Spleen (tissue), 11 donors: ENCODE data around the gene CHCHD3. TPM values are rescaled to one million over a fixed set of nuclear protein-coding genes. Genes with fewer than 3 reads are reported as not detected.
A peak's percentile ranks its signal among the peaks of the same experiment; 100 is the strongest.

ENCODE experiments used
- DNase-seq: peaks from one replicate; pipeline ENCODE4 v3.0.0-alpha.2; 2020
- H3K27ac ChIP-seq, 8 donors: fragments of 200-600 bp; sonication (generic) in 7 of 8; 1 replicate in 4 of 8; 2 replicates in 4 of 8; pipeline versions ENCODE4 v1.5.0 to v1.8.0; 2016 to 2021; ENCODE audit warnings: inconsistent platforms in 4 of 8, mild to moderate bottlenecking in 4 of 8, moderate library complexity in 1 of 8
- H3K27me3 ChIP-seq, 7 donors: fragments of 200-600 bp; sonication (generic) in 6 of 7; replicated peaks in 1 of 7; 1 replicate in 4 of 7; 2 replicates in 3 of 7; pipeline versions ENCODE4 v1.5.0 to v1.8.0; 2016 to 2021; ENCODE audit warnings: inconsistent platforms in 3 of 7, mild to moderate bottlenecking in 1 of 7
- H3K36me3 ChIP-seq, 6 donors: fragments of 200-600 bp; sonication (generic) in 5 of 6; 1 replicate in 4 of 6; 2 replicates in 2 of 6; pipeline versions ENCODE4 v1.5.0 to v1.8.0; 2016 to 2021; ENCODE audit warnings: inconsistent platforms in 2 of 6
- H3K4me1 ChIP-seq, 6 donors: fragments of 200-600 bp; sonication (generic) in 5 of 6; 1 replicate in 3 of 6; 2 replicates in 3 of 6; pipeline versions ENCODE4 v1.5.0 to v1.8.0; 2016 to 2021; ENCODE audit warnings: inconsistent platforms in 3 of 6
- H3K4me3 ChIP-seq, 8 donors: fragments of 200-600 bp; sonication (generic) in 7 of 8; 1 replicate in 4 of 8; 2 replicates in 4 of 8; pipeline versions ENCODE4 v1.5.0 to v1.8.0; 2016 to 2021; ENCODE audit warnings: inconsistent platforms in 4 of 8, mild to moderate bottlenecking in 4 of 8, moderate library complexity in 2 of 8
- H3K9me3 ChIP-seq, 8 donors: fragments of 200-600 bp; sonication (generic) in 7 of 8; 1 replicate in 4 of 8; 2 replicates in 4 of 8; pipeline versions ENCODE4 v1.5.0 to v1.8.0; 2016 to 2021; ENCODE audit warnings: inconsistent platforms in 4 of 8
- CTCF ChIP-seq, 11 experiments: fragments of 200-600 bp in 7 of 11; fragments of 450-650 bp in 4 of 11; sonication (generic) in 4 of 11; IDR thresholded peaks in 8 of 11; conservative IDR thresholded peaks in 3 of 11; 1 replicate in 7 of 11; 2 replicates in 4 of 11; pipeline versions ENCODE4 v1.4.0 to v1.8.0; 2016 to 2021; ENCODE audit warnings: antibody characterized with exemption in 11 of 11, inconsistent platforms in 4 of 11, mild to moderate bottlenecking in 1 of 11
- POLR2A ChIP-seq, 3 donors: fragments of 450-650 bp; IDR thresholded peaks; one replicate each; pipeline ENCODE4 v1.5.1; 2017; ENCODE audit warnings: antibody characterized with exemption in 3 of 3, mild to moderate bottlenecking in 1 of 3
- POLR2AphosphoS5 ChIP-seq, 3 donors: sonication (generic); formaldehyde crosslinking; IDR thresholded peaks; one replicate each; pipeline ENCODE4 v1.5.1; 2017; ENCODE audit warnings: antibody characterized with exemption in 3 of 3
- WGBS, 5 donors: extraction: QIAGEN DNeasy Blood & Tissue Kit in 3 of 5; methylation state at CpG; one replicate each; pipeline versions ENCODE4 v1.1.5 to v1.1.7; 2013 to 2018; 5-methylcytosine and 5-hydroxymethylcytosine counted together
- intact Hi-C: fragments of 100-400 bp; cut with DNase I; formaldehyde crosslinking; loops from one replicate; pipeline ENCODE4 v1.15.0; 2023; ENCODE audit warnings: low total_unique reads
- polyA plus RNA-seq, 3 donors: library from polyadenylated mRNA; stranded (reverse); fragments of 200-250 nt; gene quantifications; one replicate each; pipeline ENCODE4 v1.2.1, GENCODE V29; 2013
- total RNA-seq, 7 donors: library from RNA; depleted of rRNA in 3 of 7; stranded (reverse); fragments of >200 nt in 3 of 7; fragmentation: NEBNext Ultra II Directional in 4 of 7; extraction: Animal tissue kit (Norgen Biotek cat#: 25700) in 4 of 7; gene quantifications; one replicate each; pipeline versions ENCODE4 v1.1.0 to v1.2.1, GENCODE V29; 2016 to 2021
- donor health status: healthy with polysubstance abuse.
- donor health status: DM: no; HTN: no; CAD: no; lungs with moderate emphysema.
- donor health status: DM: no; HTN: no; CAD: no.
- donor health status: Bipolar disorder and iron deficiency.
- donor health status: healthy.
- donor health status: DM: no; HTN: no; CAD: no.
- donor health status: DM: yes; HTN: yes; CAD: no.

Gene CHCHD3
- total and polyA plus RNA-seq, 10 donors: 18.6 to 60.3 (median 38.8) TPM

- H3K9me3 ChIP-seq: no peaks in the 10 kb centered on the region
- H3K27ac ChIP-seq: no peak overlapping the region
- intact Hi-C loops: no loop called here
- no peaks in the 10 kb centered on the region for H3K36me3 ChIP-seq
- DNase-seq: no peak
- H3K4me3 ChIP-seq: no peak overlapping the region
- H3K27me3 ChIP-seq: peaks cover 0 to 8% (median 0%) of the 10 kb centered on the region in 7 donors
- no peak for TF ChIP-seq POLR2AphosphoS5 (IDR thresholded peaks at IDR 0.05)
- TF ChIP-seq CTCF (IDR thresholded peaks at IDR 0.05 in 8 of 11, conservative IDR thresholded peaks at IDR 0.05 in 3 of 11): no peak
- no peak for TF ChIP-seq POLR2A (IDR thresholded peaks at IDR 0.05)
- H3K4me1 ChIP-seq: peaks cover 0 to 2% (median 0%) of the 10 kb centered on the region in 6 donors
- WGBS, 5 donors: 85 to 97% (median 89%) methylated on average over 2 of the region's 2 CpGs
Measured at GRCh38 chr7:132752431-132752830, 329.5 kb downstream of the CHCHD3 start.

- Histone ChIP-seq H3K4me1 (peaks cover 0 to 2% (median 0%) of the 10 kb centered on the region in 6 donors), H3K9me3 (peaks cover 0 to 4% (median 0%) of the 10 kb centered on the region in 8 donors), H3K27ac (no peak overlapping the region), H3K4me3 (no peak overlapping the region), H3K27me3 (peaks cover 0 to 8% (median 0%) of the 10 kb centered on the region in 7 donors), H3K36me3 (no peaks in the 10 kb centered on the region)
- intact Hi-C loops: no loop called here
- DNase-seq: no peak
- WGBS, 5 donors: 61 to 73% (median 66%) methylated on average over 7 to 8 of the region's 8 CpGs
- TF ChIP-seq POLR2AphosphoS5 (IDR thresholded peaks at IDR 0.05) (no peak), CTCF (IDR thresholded peaks at IDR 0.05 in 8 of 11, conservative IDR thresholded peaks at IDR 0.05 in 3 of 11) (no peak), POLR2A (IDR thresholded peaks at IDR 0.05) (no peak)
Measured at GRCh38 chr7:132751244-132751647, 330.6 kb downstream of the CHCHD3 start.

- intact Hi-C loops: no loop called here
- H3K27ac ChIP-seq: no peak overlapping the region
- H3K4me3 ChIP-seq: peak overlapping the region in 1 of 8 donors; percentile 17
- TF ChIP-seq POLR2AphosphoS5 (IDR thresholded peaks at IDR 0.05): no peak
- TF ChIP-seq CTCF (IDR thresholded peaks at IDR 0.05 in 8 of 11, conservative IDR thresholded peaks at IDR 0.05 in 3 of 11): no peak
- TF ChIP-seq POLR2A (IDR thresholded peaks at IDR 0.05): no peak
- peaks cover 0 to 2% (median 0%) of the 10 kb centered on the region in 6 donors for H3K4me1 ChIP-seq
- peaks cover 0 to 8% (median 0%) of the 10 kb centered on the region in 7 donors for H3K27me3 ChIP-seq
- H3K36me3 ChIP-seq: no peaks in the 10 kb centered on the region
- H3K9me3 ChIP-seq: peaks cover 0 to 9% (median 0%) of the 10 kb centered on the region in 8 donors
- WGBS, 5 donors: 69 to 83% (median 71%) methylated on average over 11 of the region's 11 CpGs
- no peak for DNase-seq
Measured at GRCh38 chr7:132750530-132751217, 331.2 kb downstream of the CHCHD3 start.

GRCh38 chr7:132750096-132750495 lies 331.8 kb downstream of the CHCHD3 start:
- Histone ChIP-seq H3K4me3 (peak overlapping the region in 1 of 8 donors; percentile 17), H3K27me3 (peaks cover 0 to 8% (median 0%) of the 10 kb centered on the region in 7 donors), H3K4me1 (peaks cover 0 to 2% (median 0%) of the 10 kb centered on the region in 6 donors), H3K9me3 (peaks cover 0 to 9% (median under 1%) of the 10 kb centered on the region in 8 donors), H3K27ac (no peak overlapping the region), H3K36me3 (no peaks in the 10 kb centered on the region)
- WGBS, 5 donors: 71 to 88% (median 82%) methylated on average over 7 of the region's 7 CpGs
- no peak for DNase-seq
- TF ChIP-seq POLR2AphosphoS5 (IDR thresholded peaks at IDR 0.05): no peak
- TF ChIP-seq POLR2A (IDR thresholded peaks at IDR 0.05): no peak
- TF ChIP-seq CTCF (IDR thresholded peaks at IDR 0.05 in 8 of 11, conservative IDR thresholded peaks at IDR 0.05 in 3 of 11): no peak
- intact Hi-C loops: no loop called here
